Astrocyte (in vitro differentiated cells and primary cell): ENCODE measurements around the gene FER. TPM values are rescaled to one million over a fixed set of nuclear protein-coding genes. Genes with fewer than 3 reads are reported as not detected.

Experiments used
- DNase-seq: peaks from one replicate; pipeline ENCODE4 v3.0.0-alpha.2; 2010; ENCODE audit warnings: low read depth
- FAIRE-seq: peaks from 2 replicates; lab custom pipeline; 2011; peaks lifted over from hg19 to GRCh38; lab: Jason Lieb, UNC
- H2AFZ ChIP-seq: 2 replicates; pipeline ENCODE4 v1.6.0; 2012; ENCODE audit warnings: low read depth, low read length, inconsistent platforms
- H3K27ac ChIP-seq: 2 replicates; pipeline ENCODE4 v1.5.1; 2011; ENCODE audit warnings: low read depth, low read length, inconsistent platforms
- H3K27me3 ChIP-seq: 2 replicates; pipeline ENCODE4 v1.6.0; 2011; ENCODE audit warnings: low read length, inconsistent platforms; ENCODE audit not compliant: insufficient read depth
- H3K36me3 ChIP-seq: 2 replicates; pipeline ENCODE4 v1.5.1; 2011; ENCODE audit warnings: low read length, inconsistent platforms; ENCODE audit not compliant: insufficient read depth
- H3K4me1 ChIP-seq: 2 replicates; pipeline ENCODE4 v1.5.1; 2011; ENCODE audit warnings: low read length, inconsistent platforms; ENCODE audit not compliant: insufficient read depth
- H3K4me2 ChIP-seq: 2 replicates; pipeline ENCODE4 v1.6.0; 2012; ENCODE audit warnings: low read length, inconsistent platforms
- H3K4me3 ChIP-seq: 2 replicates; pipeline ENCODE4 v1.5.1; 2011; ENCODE audit warnings: low read depth, mild to moderate bottlenecking, low read length, inconsistent platforms; ENCODE audit not compliant: insufficient read depth
- H3K79me2 ChIP-seq: 2 replicates; pipeline ENCODE4 v1.6.0; 2012; ENCODE audit warnings: mild to moderate bottlenecking, low read length, inconsistent platforms; ENCODE audit not compliant: insufficient read depth
- H3K9ac ChIP-seq: 2 replicates; pipeline ENCODE4 v1.6.0; 2012; ENCODE audit warnings: mild to moderate bottlenecking, low read length, inconsistent platforms
- H3K9me3 ChIP-seq: 2 replicates; pipeline ENCODE4 v1.5.1; 2012; ENCODE audit warnings: low read depth, mild to moderate bottlenecking, low read length, inconsistent platforms; ENCODE audit not compliant: insufficient read depth
- H4K20me1 ChIP-seq: 2 replicates; pipeline ENCODE4 v1.6.0; 2012; ENCODE audit warnings: low read length, inconsistent platforms; ENCODE audit not compliant: insufficient read depth
- H3K27ac Mint-ChIP-seq: one replicate; pipeline ENCODE4 v1.8.0; 2021; ENCODE audit warnings: mild to moderate bottlenecking, mixed read lengths; ENCODE audit not compliant: unreplicated experiment
- H3K27me3 Mint-ChIP-seq: one replicate; pipeline ENCODE4 v1.8.0; 2021; ENCODE audit warnings: low read depth, mixed read lengths; ENCODE audit not compliant: unreplicated experiment
- H3K36me3 Mint-ChIP-seq: one replicate; pipeline ENCODE4 v1.8.0; 2021; ENCODE audit warnings: low read depth, mixed read lengths; ENCODE audit not compliant: unreplicated experiment
- H3K4me1 Mint-ChIP-seq: one replicate; pipeline ENCODE4 v1.8.0; 2021; ENCODE audit warnings: low read depth, mixed read lengths; ENCODE audit not compliant: unreplicated experiment
- H3K4me3 Mint-ChIP-seq: one replicate; pipeline ENCODE4 v1.8.0; 2021; ENCODE audit warnings: mild to moderate bottlenecking, moderate library complexity, mixed read lengths; ENCODE audit not compliant: unreplicated experiment
- H3K9me3 Mint-ChIP-seq: one replicate; pipeline ENCODE4 v1.8.0; 2021; ENCODE audit warnings: mild to moderate bottlenecking, mixed read lengths; ENCODE audit not compliant: unreplicated experiment
- EZH2 ChIP-seq: IDR thresholded peaks from 2 replicates; pipeline ENCODE4 v1.6.1; 2012; ENCODE audit warnings: mild to moderate bottlenecking, low read length, inconsistent platforms; ENCODE audit not compliant: insufficient read depth
- total RNA-seq: library from RNA; stranded (reverse); gene quantifications from 2 replicates; pipeline ENCODE4 v1.2.1, GENCODE V29; 2021
- TF ChIP-seq, protein P1 (sequence below): IDR thresholded peaks from 2 replicates; pipeline ENCODE4 v1.5.1; 2011; ENCODE audit warnings: low read depth, mild to moderate bottlenecking, inconsistent platforms, low read length, moderate library complexity; ENCODE audit not compliant: insufficient read depth

FER gene
- total RNA-seq, 1 donor from 2014 or later = 21.6 TPM

DNA sequence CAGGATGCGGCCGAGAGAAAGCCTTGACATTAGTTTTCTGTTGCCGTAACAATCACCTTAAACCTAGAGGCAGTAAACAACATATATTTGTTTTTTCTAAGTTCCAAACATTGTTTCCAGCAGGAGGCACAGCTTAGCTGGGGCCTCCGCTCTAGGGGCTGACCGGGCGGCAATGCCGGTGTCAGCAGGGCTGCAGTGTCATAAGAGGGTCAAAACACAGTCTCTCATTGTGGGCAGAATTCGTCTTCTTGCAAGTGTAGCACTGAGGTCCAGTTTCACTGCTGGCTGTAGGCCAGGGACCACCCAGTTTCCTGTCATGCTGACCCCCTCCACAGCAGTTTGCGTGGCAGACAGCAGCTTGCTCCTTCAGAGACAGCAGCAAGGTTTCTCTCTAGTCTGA, 475.8 kb downstream of the FER start:
- FAIRE-seq (no peak), DNase-seq (no peak)
- Histone ChIP-seq H2AFZ (no peak overlapping the region), H3K27ac (no peak overlapping the region), H3K36me3 (no peaks in the 10 kb centered on the region), H3K9me3 (no peaks in the 10 kb centered on the region), H4K20me1 (no peaks in the 10 kb centered on the region), H3K27me3 (no peaks in the 10 kb centered on the region), H3K4me1 (no peaks in the 10 kb centered on the region), H3K9ac (no peak overlapping the region), H3K4me2 (no peak overlapping the region), H3K79me2 (no peaks in the 10 kb centered on the region), H3K4me3 (no peak overlapping the region)
- no peaks in the 10 kb centered on the region for H3K36me3 Mint-ChIP-seq
- H3K4me3 Mint-ChIP-seq = no peak overlapping the region
- no peak for TF ChIP-seq EZH2
- TF ChIP-seq, protein P1, sequence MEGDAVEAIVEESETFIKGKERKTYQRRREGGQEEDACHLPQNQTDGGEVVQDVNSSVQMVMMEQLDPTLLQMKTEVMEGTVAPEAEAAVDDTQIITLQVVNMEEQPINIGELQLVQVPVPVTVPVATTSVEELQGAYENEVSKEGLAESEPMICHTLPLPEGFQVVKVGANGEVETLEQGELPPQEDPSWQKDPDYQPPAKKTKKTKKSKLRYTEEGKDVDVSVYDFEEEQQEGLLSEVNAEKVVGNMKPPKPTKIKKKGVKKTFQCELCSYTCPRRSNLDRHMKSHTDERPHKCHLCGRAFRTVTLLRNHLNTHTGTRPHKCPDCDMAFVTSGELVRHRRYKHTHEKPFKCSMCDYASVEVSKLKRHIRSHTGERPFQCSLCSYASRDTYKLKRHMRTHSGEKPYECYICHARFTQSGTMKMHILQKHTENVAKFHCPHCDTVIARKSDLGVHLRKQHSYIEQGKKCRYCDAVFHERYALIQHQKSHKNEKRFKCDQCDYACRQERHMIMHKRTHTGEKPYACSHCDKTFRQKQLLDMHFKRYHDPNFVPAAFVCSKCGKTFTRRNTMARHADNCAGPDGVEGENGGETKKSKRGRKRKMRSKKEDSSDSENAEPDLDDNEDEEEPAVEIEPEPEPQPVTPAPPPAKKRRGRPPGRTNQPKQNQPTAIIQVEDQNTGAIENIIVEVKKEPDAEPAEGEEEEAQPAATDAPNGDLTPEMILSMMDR = no peak
- no peak overlapping the region for H3K27ac Mint-ChIP-seq
- peaks cover 3% of the 10 kb centered on the region for H3K9me3 Mint-ChIP-seq
- H3K27me3 Mint-ChIP-seq = peaks cover 5% of the 10 kb centered on the region
- H3K4me1 Mint-ChIP-seq = no peaks in the 10 kb centered on the region

DNA sequence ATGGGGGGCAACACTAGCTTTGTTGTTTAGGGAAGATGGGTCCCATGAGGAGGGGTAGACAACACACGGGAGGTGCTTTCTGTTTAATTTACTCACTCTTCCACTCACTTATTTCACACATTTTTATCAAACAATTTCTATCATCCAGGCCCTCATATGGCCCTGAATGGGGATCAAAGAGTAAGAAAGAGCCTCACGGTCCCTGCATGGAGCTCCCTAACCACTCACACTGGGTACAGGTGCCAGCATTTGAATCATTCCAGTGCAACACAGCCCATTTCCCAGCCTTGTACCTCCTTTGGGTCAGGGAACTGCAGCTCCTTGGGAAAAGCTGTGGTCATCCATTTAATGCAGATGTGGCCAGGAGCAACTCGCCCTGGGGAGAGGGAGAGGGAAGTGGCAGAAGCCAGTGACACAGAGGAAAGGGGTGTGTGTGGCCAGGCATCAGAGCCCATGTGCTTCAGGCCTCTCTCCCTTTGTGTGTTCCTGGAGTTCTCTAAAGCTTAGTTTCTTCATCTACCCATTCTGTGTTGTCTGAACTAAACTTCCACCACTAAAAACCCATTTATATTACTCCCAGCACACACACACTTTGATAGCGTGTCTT, 476.7 kb downstream of the FER start:
- no peak for DNase-seq
- Mint-ChIP-seq H3K4me3 (no peak overlapping the region), H3K9me3 (no peaks in the 10 kb centered on the region), H3K36me3 (no peaks in the 10 kb centered on the region), H3K4me1 (no peaks in the 10 kb centered on the region), H3K27me3 (peaks cover 5% of the 10 kb centered on the region), H3K27ac (no peak overlapping the region)
- H3K79me2 ChIP-seq = no peaks in the 10 kb centered on the region
- FAIRE-seq = no peak
- no peak for TF ChIP-seq EZH2
- TF ChIP-seq, protein P1 = no peak
- H3K27ac ChIP-seq = no peak overlapping the region
- H2AFZ ChIP-seq = no peak overlapping the region
- no peaks in the 10 kb centered on the region for H3K4me1 ChIP-seq
- H3K27me3 ChIP-seq = no peaks in the 10 kb centered on the region
- H3K4me3 ChIP-seq = no peak overlapping the region
- H3K9me3 ChIP-seq = no peaks in the 10 kb centered on the region
- no peaks in the 10 kb centered on the region for H3K36me3 ChIP-seq
- H3K4me2 ChIP-seq = no peak overlapping the region
- H3K9ac ChIP-seq = no peak overlapping the region
- H4K20me1 ChIP-seq = no peaks in the 10 kb centered on the region

DNA sequence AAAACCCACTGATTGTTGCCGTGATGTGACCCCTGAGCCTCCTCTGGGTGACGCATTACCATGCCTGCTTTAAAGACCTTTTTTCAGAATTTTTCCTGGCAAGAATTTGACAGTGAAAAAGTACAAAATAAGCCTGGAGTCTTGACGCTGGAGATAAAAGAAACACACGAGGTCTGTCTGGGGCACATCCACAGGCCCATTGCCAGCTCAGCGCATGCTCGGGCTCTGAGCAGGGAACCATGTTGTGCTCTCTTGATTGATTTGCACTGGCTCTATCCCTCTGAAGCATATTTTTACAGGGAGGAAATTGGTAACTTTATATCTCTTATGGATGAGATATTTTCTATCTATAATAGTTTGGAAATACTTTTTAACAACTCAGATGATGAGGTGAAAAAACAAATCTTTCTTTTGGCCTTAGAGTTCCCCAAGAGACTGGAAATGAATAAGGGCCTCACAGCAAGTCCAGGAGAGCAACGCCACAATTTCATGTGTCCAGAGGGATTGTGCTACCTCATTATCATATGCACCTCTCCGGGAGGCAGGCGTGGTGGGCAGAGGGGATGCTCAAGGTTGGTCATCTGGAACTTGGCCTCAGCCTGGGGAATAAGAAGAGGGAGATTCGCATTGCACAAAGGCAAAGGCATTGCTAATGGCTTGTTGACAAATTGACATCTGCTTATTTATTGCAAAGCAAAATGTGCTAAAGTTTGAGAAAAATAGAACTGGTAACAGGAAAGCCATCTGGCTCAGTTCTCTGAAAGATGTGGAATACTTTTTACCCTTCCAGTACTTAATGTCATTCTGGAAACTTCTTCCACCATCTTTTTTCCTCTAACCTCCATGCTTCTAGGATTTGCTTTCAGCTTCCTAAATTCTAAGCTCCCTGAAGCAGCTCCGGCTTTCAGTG, 478.3 kb downstream of the FER start:
- Histone ChIP-seq H3K4me2 (no peak overlapping the region), H4K20me1 (no peaks in the 10 kb centered on the region), H3K27me3 (no peaks in the 10 kb centered on the region), H2AFZ (no peak overlapping the region), H3K4me1 (no peaks in the 10 kb centered on the region), H3K9ac (no peak overlapping the region), H3K27ac (no peak overlapping the region), H3K79me2 (no peaks in the 10 kb centered on the region), H3K4me3 (no peak overlapping the region), H3K9me3 (no peaks in the 10 kb centered on the region), H3K36me3 (no peaks in the 10 kb centered on the region)
- H3K4me1 Mint-ChIP-seq = no peaks in the 10 kb centered on the region
- TF ChIP-seq EZH2 = no peak
- TF ChIP-seq, protein P1 = no peak
- H3K27ac Mint-ChIP-seq = no peak overlapping the region
- no peak for FAIRE-seq
- H3K27me3 Mint-ChIP-seq = peaks cover 6% of the 10 kb centered on the region
- DNase-seq = no peak
- H3K36me3 Mint-ChIP-seq = no peaks in the 10 kb centered on the region
- H3K9me3 Mint-ChIP-seq = no peaks in the 10 kb centered on the region
- H3K4me3 Mint-ChIP-seq = no peak overlapping the region
